GM04503 (cell line): ENCODE data around the gene MTF1.
"Not testable (repeated sequence)": the region's sequence is repeated elsewhere in the genome, so short reads cannot be mapped to it uniquely, and the experiment has no call there.

Experiments used
- DNase-seq: peaks from one replicate; pipeline ENCODE4 v3.0.0-alpha.2; 2012; ENCODE audit warnings: low read depth

MTF1 gene

GRCh38 chr1:37792943-37793686 lies 66.3 kb downstream of the MTF1 start:
- no peak for DNase-seq

- DNase-seq, result no peak
These were observed 76.9 kb downstream of the MTF1 start for GRCh38 chr1:37782491-37782890.

GRCh38 chr1:37778654-37779053 lies 80.7 kb downstream of the MTF1 start:
- no peak for DNase-seq

- no peak for DNase-seq
These were observed 82.4 kb downstream of the MTF1 start for GRCh38 chr1:37776946-37777516.

GRCh38 chr1:37771440-37771839 lies 88.0 kb downstream of the MTF1 start:
- not testable (repeated sequence) for DNase-seq

- no peak for DNase-seq
These were observed 91.9 kb downstream of the MTF1 start for GRCh38 chr1:37767488-37767887.

GRCh38 chr1:37765916-37766664 lies 93.3 kb downstream of the MTF1 start:
- DNase-seq, result no peak

- no peak for DNase-seq
These were observed 94.4 kb downstream of the MTF1 start, which contains the start of gene EPHA10 for GRCh38 chr1:37764888-37765441. Gene EPHA10 (minus strand): TSS chr1:37765120. CDS start chr1:37765066, 54 bp downstream.

GRCh38 chr1:37764414-37764825 lies 95.0 kb downstream of the MTF1 start:
- DNase-seq, result no peak

GRCh38 chr1:37763791-37764413 lies 95.5 kb downstream of the MTF1 start:
- DNase-seq, result no peak

GRCh38 chr1:37762516-37762915 lies 96.9 kb downstream of the MTF1 start:
- DNase-seq, result no peak

GRCh38 chr1:37761416-37762095 lies 97.8 kb downstream of the MTF1 start:
- DNase-seq, result no peak
